HL-60 (cell line): ENCODE measurements around the gene MID1.

Source experiments
- DNase-seq, 2 experiments: peaks; one replicate each; pipeline ENCODE4 v3.0.0-alpha.2; 2010 to 2020; ENCODE audit warnings: low read depth in 1 of 2, low spot score in 1 of 2
- H3K27ac ChIP-seq: fragments of 250-450 bp; sonication (Bioruptor Pico); replicated peaks from 2 replicates; pipeline ENCODE4 v1.5.1; 2020; ENCODE audit warnings: mild to moderate bottlenecking, moderate library complexity
- H3K27me3 ChIP-seq: fragments of 250-450 bp; sonication (Bioruptor Pico); 2 replicates; pipeline ENCODE4 v1.5.1; 2021; ENCODE audit warnings: mild to moderate bottlenecking, moderate library complexity; ENCODE audit not compliant: insufficient read depth, poor library complexity, severe bottlenecking
- H3K4me3 ChIP-seq: replicated peaks from 2 replicates; pipeline ENCODE4 v1.5.1; 2011; ENCODE audit warnings: mild to moderate bottlenecking, control low read depth, low read length; ENCODE audit not compliant: insufficient read depth
- CTCF ChIP-seq: IDR thresholded peaks from one replicate; pipeline ENCODE4 v1.5.1; 2011; ENCODE audit warnings: low read length, control low read depth, inconsistent platforms; ENCODE audit not compliant: insufficient read depth
- GABPA ChIP-seq: IDR thresholded peaks from 2 replicates; pipeline ENCODE4 v1.6.1; 2012; ENCODE audit warnings: low read depth
- POLR2AphosphoS5 ChIP-seq: IDR thresholded peaks from 2 replicates; pipeline ENCODE4 v1.6.1; 2012; ENCODE audit warnings: low read depth
- REST ChIP-seq: IDR thresholded peaks from 2 replicates; pipeline ENCODE4 v1.6.1; 2012; ENCODE audit warnings: low read depth; ENCODE audit not compliant: insufficient replicate concordance
- SPI1 ChIP-seq: IDR thresholded peaks from 2 replicates; pipeline ENCODE4 v1.6.1; 2012; ENCODE audit warnings: low read depth, mild to moderate bottlenecking, borderline replicate concordance
- long read RNA-seq: library from polyadenylated mRNA; unstranded; transcript quantifications from one replicate; pipeline ENCODE4 v2.0.0, GENCODE V29; 2020

The MID1 gene
- long read RNA-seq, partial matches to known transcripts: 2 of 4 reads
- long read RNA-seq, other reads (novel, unspliced or antisense): 2 of 4 reads

- peaks cover 33% of the 10 kb centered on the region for H3K27me3 ChIP-seq
- DNase-seq: no peak
- no peak for TF ChIP-seq GABPA
- H3K4me3 ChIP-seq: peak within 1 kb of the TSS; percentile 14
- H3K27ac ChIP-seq: no peak within 1 kb of the TSS
Observed at GRCh38 chrX:10620121-10620699, at the start of gene MID1. MID1 (minus strand) TSS chrX:10620585; CDS start chrX:10567547, 53,038 bp downstream.

- Histone ChIP-seq H3K27me3 (no peaks in the 10 kb centered on the region), H3K4me3 (no peak overlapping the region), H3K27ac (no peak overlapping the region)
- TF ChIP-seq REST (no peak), SPI1 (no peak), POLR2AphosphoS5 (no peak), CTCF (no peak)
- no peak for DNase-seq
Observed at GRCh38 chrX:10667143-10667542, 46.8 kb upstream of the MID1 start.

GRCh38 chrX:10666102-10666501, 45.7 kb upstream of the MID1 start:
- no peak overlapping the region for H3K27ac ChIP-seq
- DNase-seq: no peak
- no peak for TF ChIP-seq REST
- no peak for TF ChIP-seq POLR2AphosphoS5
- TF ChIP-seq GABPA: no peak
- TF ChIP-seq SPI1: no peak
- no peak for TF ChIP-seq CTCF
- no peak overlapping the region for H3K4me3 ChIP-seq
- H3K27me3 ChIP-seq: no peaks in the 10 kb centered on the region

- no peak overlapping the region for H3K27ac ChIP-seq
- H3K27me3 ChIP-seq: peaks cover 3% of the 10 kb centered on the region
- no peak for DNase-seq
- H3K4me3 ChIP-seq: no peak overlapping the region
- TF ChIP-seq SPI1: no peak
- no peak for TF ChIP-seq POLR2AphosphoS5
- no peak for TF ChIP-seq CTCF
- TF ChIP-seq GABPA: no peak
- no peak for TF ChIP-seq REST
Observed at GRCh38 chrX:10665681-10666080, 45.3 kb upstream of the MID1 start.
